Prostate gland (tissue), 2 donors: ENCODE measurements around the gene BAIAP2.
"Not testable (repeated sequence)": the region's sequence is repeated elsewhere in the genome, so short reads cannot be mapped to it uniquely, and the experiment has no call there.

ENCODE experiments used
- POLR2A ChIP-seq: fragments of 450-650 bp; IDR thresholded peaks from one replicate; pipeline ENCODE4 v1.6.1; 2016; ENCODE audit warnings: antibody characterized with exemption, mild to moderate bottlenecking
- POLR2AphosphoS5 ChIP-seq: sonication (generic); formaldehyde crosslinking; IDR thresholded peaks from one replicate; pipeline ENCODE4 v1.6.1; 2017; ENCODE audit warnings: antibody characterized with exemption
- TF ChIP-seq, protein P1 (sequence below), 4 experiments: fragments of 200-600 bp in 2 of 4; fragments of 450-650 bp in 2 of 4; sonication (generic) in 2 of 4; IDR thresholded peaks; 1 replicate in 3 of 4; 2 replicates in 1 of 4; pipeline ENCODE4 v1.5.1; 2016 to 2019; ENCODE audit warnings: antibody characterized with exemption in 4 of 4, mild to moderate bottlenecking in 2 of 4, moderate library complexity in 2 of 4

DNA sequence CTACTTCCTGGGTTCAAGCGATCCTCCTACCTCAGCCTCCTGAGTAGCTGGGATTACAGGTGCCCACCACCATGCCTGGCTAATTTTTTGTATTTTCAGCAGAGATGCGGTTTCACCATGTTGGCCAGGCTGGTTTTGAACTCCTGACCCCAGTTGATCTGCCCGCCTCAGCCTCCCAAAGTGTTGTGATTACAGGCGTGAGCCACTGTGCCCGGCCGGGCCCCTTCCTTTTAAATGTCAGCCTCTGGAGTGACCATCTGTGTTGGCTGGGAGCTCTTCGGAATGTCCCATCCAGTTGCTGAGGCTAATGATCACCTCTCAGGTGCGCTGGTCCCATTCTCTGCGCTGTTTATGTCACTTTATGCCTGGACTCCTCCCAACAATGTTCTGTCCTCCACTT lies 4.6 kb upstream of the BAIAP2 start:
- TF ChIP-seq POLR2A, POLR2AphosphoS5: not testable (repeated sequence)
- TF ChIP-seq, protein P1, sequence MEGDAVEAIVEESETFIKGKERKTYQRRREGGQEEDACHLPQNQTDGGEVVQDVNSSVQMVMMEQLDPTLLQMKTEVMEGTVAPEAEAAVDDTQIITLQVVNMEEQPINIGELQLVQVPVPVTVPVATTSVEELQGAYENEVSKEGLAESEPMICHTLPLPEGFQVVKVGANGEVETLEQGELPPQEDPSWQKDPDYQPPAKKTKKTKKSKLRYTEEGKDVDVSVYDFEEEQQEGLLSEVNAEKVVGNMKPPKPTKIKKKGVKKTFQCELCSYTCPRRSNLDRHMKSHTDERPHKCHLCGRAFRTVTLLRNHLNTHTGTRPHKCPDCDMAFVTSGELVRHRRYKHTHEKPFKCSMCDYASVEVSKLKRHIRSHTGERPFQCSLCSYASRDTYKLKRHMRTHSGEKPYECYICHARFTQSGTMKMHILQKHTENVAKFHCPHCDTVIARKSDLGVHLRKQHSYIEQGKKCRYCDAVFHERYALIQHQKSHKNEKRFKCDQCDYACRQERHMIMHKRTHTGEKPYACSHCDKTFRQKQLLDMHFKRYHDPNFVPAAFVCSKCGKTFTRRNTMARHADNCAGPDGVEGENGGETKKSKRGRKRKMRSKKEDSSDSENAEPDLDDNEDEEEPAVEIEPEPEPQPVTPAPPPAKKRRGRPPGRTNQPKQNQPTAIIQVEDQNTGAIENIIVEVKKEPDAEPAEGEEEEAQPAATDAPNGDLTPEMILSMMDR (IDR thresholded peaks at IDR 0.05): not testable (repeated sequence)
